ENCODE data around the gene EYA3. TPM values are rescaled to one million over a fixed set of nuclear protein-coding genes. Genes with fewer than 3 reads are reported as not detected.

Gene EYA3
- total RNA-seq, 4 donors from 2014 or later: 8.2 to 11.9 (median 8.7) TPM

DNA sequence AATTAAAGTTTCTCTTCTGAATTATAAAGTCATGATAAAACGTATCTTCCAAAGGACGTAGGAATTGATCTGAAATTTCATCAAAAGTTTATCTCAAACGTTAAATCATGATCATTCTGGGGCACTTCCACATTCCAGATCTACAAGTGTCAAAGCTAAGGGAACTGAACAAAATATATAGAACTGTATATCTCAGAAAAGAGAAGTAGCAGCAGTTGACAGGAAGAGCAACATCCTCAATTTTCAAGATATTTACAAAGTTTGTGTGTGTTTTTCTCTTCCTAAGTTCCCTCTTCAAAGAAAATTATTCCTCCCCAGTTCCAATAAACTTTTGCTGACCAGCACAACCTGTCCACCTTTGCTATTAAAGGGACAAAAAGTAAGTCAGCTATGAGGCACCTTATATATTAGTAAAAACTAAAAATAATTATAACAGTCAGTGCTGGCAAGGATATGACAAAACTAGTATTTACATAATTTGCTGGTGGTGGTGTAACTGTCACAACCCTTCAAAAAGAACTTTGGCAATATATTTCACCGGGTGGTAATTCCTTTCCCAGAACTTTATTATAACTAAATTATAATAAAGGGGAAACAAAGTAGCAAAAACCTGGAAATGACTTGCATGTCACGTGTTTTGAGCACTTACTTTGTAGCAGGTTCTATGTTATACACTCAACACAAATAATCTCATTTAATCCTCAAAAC, 38.5 kb upstream of the EYA3 start:
- Histone ChIP-seq H3K27me3 (peaks cover 0 to 20% (median 0%) of the 10 kb centered on the region in 4 donors), H3K36me3 (no peaks in the 10 kb centered on the region), H3K27ac (replicated peaks in 1 of 4) (no peak overlapping the region), H3K9me3 (no peaks in the 10 kb centered on the region), H3K4me1 (no peaks in the 10 kb centered on the region), H3K4me3 (no peak overlapping the region)
- TF ChIP-seq, protein P1, sequence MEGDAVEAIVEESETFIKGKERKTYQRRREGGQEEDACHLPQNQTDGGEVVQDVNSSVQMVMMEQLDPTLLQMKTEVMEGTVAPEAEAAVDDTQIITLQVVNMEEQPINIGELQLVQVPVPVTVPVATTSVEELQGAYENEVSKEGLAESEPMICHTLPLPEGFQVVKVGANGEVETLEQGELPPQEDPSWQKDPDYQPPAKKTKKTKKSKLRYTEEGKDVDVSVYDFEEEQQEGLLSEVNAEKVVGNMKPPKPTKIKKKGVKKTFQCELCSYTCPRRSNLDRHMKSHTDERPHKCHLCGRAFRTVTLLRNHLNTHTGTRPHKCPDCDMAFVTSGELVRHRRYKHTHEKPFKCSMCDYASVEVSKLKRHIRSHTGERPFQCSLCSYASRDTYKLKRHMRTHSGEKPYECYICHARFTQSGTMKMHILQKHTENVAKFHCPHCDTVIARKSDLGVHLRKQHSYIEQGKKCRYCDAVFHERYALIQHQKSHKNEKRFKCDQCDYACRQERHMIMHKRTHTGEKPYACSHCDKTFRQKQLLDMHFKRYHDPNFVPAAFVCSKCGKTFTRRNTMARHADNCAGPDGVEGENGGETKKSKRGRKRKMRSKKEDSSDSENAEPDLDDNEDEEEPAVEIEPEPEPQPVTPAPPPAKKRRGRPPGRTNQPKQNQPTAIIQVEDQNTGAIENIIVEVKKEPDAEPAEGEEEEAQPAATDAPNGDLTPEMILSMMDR (IDR thresholded peaks at IDR 0.05): no peak
- no peak for TF ChIP-seq EP300 (IDR thresholded peaks at IDR 0.05)
- TF ChIP-seq POLR2A (IDR thresholded peaks at IDR 0.05; ENCODE audit: low read depth): no peak
- TF ChIP-seq POLR2AphosphoS5 (IDR thresholded peaks at IDR 0.05): no peak
- WGBS: 58% methylated on average over 5 of the region's 5 CpGs
- no peak for DNase-seq (ENCODE audit: extremely low spot score)
- intact Hi-C loops (cut with DNase I): no loop called here

DNA sequence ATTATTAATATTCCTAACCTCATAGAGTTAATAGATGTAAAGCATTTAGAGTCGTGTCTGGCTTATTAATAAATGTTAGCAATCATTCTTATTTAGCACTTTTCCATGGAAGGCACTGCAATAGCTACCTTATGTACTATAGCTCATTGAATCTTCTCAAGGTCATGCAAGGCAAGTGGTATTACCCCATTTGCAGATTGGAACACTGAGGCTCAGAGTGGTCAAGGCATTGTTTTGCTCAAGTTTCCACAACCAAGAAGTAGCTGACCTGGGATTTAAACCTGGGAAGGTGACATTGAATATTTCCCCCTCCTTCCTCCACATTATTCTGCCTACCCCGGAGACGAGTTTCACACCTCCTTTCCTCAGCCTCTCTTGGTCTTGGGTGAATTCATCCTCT, 37.8 kb upstream of the EYA3 start:
- no peaks in the 10 kb centered on the region for H3K4me1 ChIP-seq
- no peak overlapping the region for H3K4me3 ChIP-seq
- H3K9me3 ChIP-seq: no peaks in the 10 kb centered on the region
- peaks cover 0 to 20% (median 0%) of the 10 kb centered on the region in 4 donors for H3K27me3 ChIP-seq
- intact Hi-C loops (cut with DNase I): no loop called here
- TF ChIP-seq POLR2A (IDR thresholded peaks at IDR 0.05; ENCODE audit: low read depth): no peak
- no peak for TF ChIP-seq EP300 (IDR thresholded peaks at IDR 0.05)
- TF ChIP-seq, protein P1 (IDR thresholded peaks at IDR 0.05): no peak
- TF ChIP-seq POLR2AphosphoS5 (IDR thresholded peaks at IDR 0.05): no peak
- H3K36me3 ChIP-seq: no peaks in the 10 kb centered on the region
- no peak for DNase-seq (ENCODE audit: extremely low spot score)
- 65% methylated on average over 3 of the region's 3 CpGs for WGBS
- H3K27ac ChIP-seq (replicated peaks in 1 of 4): no peak overlapping the region

DNA sequence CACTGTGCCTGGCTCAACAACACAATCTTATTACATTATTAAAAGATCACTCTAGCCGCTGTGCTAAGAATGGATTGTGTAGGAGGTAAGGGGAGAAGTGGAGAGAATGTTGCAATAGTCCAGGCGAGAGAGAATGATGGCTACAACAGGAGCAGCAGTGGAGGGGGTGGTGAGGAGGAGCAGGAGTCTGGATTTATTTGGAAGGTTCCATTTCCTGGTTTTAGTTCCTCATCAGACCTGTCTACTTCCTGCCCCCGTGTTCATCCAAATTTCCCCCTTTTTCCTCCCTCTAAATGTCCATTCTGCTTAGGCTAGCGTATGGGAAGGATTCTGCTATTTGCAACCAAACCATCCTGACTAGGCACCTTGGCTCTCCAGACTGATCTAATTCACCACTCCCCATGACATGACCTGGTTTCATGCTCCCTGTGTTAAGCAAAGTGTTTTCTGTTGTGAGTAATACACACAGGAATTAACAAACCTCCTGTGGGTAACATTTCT, 35.1 kb upstream of the EYA3 start:
- intact Hi-C loops (cut with DNase I): no loop called here
- H3K4me1 ChIP-seq: no peaks in the 10 kb centered on the region
- WGBS: 55% methylated on average over 4 of the region's 4 CpGs
- H3K27me3 ChIP-seq: peaks cover 0 to 22% (median 0%) of the 10 kb centered on the region in 4 donors
- H3K36me3 ChIP-seq: no peaks in the 10 kb centered on the region
- no peak for DNase-seq (ENCODE audit: extremely low spot score)
- no peak overlapping the region for H3K4me3 ChIP-seq
- TF ChIP-seq EP300 (IDR thresholded peaks at IDR 0.05) (no peak), POLR2AphosphoS5 (IDR thresholded peaks at IDR 0.05) (no peak), POLR2A (IDR thresholded peaks at IDR 0.05; ENCODE audit: low read depth) (no peak)
- TF ChIP-seq, protein P1 (IDR thresholded peaks at IDR 0.05): no peak
- H3K27ac ChIP-seq (replicated peaks in 1 of 4): no peak overlapping the region
- no peaks in the 10 kb centered on the region for H3K9me3 ChIP-seq

DNA sequence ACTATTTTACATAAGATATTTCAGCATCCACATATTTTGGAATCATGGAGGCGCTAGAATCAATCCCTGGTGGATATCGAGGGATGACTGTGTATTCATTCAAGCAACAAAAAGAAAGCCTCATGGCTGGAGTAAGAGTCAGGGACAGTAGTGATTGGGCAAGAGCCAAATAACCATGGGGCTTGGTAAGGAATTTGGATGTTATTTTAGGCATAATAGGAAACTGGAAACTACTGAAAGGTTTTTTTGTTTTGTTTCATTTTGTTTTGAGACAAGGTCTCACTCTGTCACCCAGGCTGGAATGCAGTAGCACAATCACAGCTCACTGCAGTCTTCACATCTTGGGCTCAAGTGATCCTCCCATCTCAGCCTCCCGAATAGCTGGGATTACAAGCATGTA, 33.8 kb upstream of the EYA3 start:
- DNase-seq (ENCODE audit: extremely low spot score): no peak
- no peaks in the 10 kb centered on the region for H3K4me1 ChIP-seq
- intact Hi-C loops (cut with DNase I): no loop called here
- no peaks in the 10 kb centered on the region for H3K36me3 ChIP-seq
- WGBS: 93% methylated on average over 3 of the region's 3 CpGs
- peaks cover 0 to 19% (median 0%) of the 10 kb centered on the region in 4 donors for H3K27me3 ChIP-seq
- no peaks in the 10 kb centered on the region for H3K9me3 ChIP-seq
- H3K27ac ChIP-seq (replicated peaks in 1 of 4): no peak overlapping the region
- no peak overlapping the region for H3K4me3 ChIP-seq
- no peak for TF ChIP-seq EP300 (IDR thresholded peaks at IDR 0.05)
- TF ChIP-seq POLR2A (IDR thresholded peaks at IDR 0.05; ENCODE audit: low read depth): no peak

DNA sequence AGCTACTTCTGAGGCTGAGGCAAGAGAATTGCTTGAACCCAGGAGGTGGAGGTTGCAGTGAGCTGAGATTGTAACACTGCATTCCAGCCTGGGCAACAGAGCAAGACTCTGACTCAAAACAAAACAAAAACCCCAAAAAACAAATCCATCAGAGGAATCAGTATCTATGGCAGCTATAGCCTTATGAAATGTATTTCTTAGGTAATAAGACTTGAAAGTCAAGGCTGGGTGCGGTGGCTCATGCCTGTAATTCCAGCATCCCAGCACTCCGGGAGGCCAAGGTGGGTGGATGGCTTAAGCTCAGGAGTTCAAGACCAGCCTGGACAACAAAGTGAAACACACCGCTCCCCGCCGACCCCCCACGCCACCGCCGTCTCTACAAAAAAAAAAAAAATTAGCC, 31.1 kb upstream of the EYA3 start:
- 92% methylated on average over 8 of the region's 8 CpGs for WGBS
- no peak overlapping the region for H3K27ac ChIP-seq (replicated peaks in 1 of 4)
- DNase-seq (ENCODE audit: extremely low spot score): no peak
- no peaks in the 10 kb centered on the region for H3K4me1 ChIP-seq
- no peaks in the 10 kb centered on the region for H3K9me3 ChIP-seq
- intact Hi-C loops (cut with DNase I): no loop called here
- H3K4me3 ChIP-seq: no peak overlapping the region
- TF ChIP-seq EP300 (IDR thresholded peaks at IDR 0.05) (no peak), POLR2A (IDR thresholded peaks at IDR 0.05; ENCODE audit: low read depth) (no peak), POLR2AphosphoS5 (IDR thresholded peaks at IDR 0.05) (no peak)
- TF ChIP-seq, protein P1 (IDR thresholded peaks at IDR 0.05): no peak
- no peaks in the 10 kb centered on the region for H3K36me3 ChIP-seq
- H3K27me3 ChIP-seq: peaks cover 0 to 5% (median 0%) of the 10 kb centered on the region in 4 donors
